Lung (tissue), 12 donors: Measurements from ENCODE around the gene PROCA1. TPM values are rescaled to one million over a fixed set of nuclear protein-coding genes. Genes with fewer than 3 reads are reported as not detected.

Experiments
- ATAC-seq: fragments of 200-7000 bp; cut with Tn5 transposase; one replicate; pipeline ENCODE4 v1.9.1; 2020; ENCODE audit warnings: moderate number of reproducible peaks; ENCODE audit not compliant: insufficient read depth, low FRiP score
- DNase-seq, 3 donors: peaks; one replicate each; pipeline ENCODE4 v3.0.0-alpha.2; 2013 to 2017
- H3K27ac ChIP-seq, 2 donors: one replicate each; pipeline ENCODE4 v1.5.1; 2013; ENCODE audit warnings: mild to moderate bottlenecking in 2 of 2, moderate library complexity in 2 of 2, control low read depth in 1 of 2, inconsistent platforms in 1 of 2, low read depth in 1 of 2, low read length in 1 of 2
- H3K27me3 ChIP-seq, 3 donors: one replicate each; pipeline ENCODE4 v1.5.1; 2013; ENCODE audit warnings: low read length in 2 of 3; ENCODE audit not compliant: control insufficient read depth in 3 of 3, insufficient read depth in 3 of 3
- H3K36me3 ChIP-seq, 4 donors: one replicate each; pipeline ENCODE4 v1.5.1; 2013; ENCODE audit warnings: low read length in 4 of 4, mild to moderate bottlenecking in 1 of 4, moderate library complexity in 1 of 4; ENCODE audit not compliant: control insufficient read depth in 4 of 4, insufficient read depth in 4 of 4
- H3K4me1 ChIP-seq, 5 donors: one replicate each; pipeline ENCODE4 v1.5.1; 2013; ENCODE audit warnings: low read length in 5 of 5, mild to moderate bottlenecking in 2 of 5, moderate library complexity in 1 of 5; ENCODE audit not compliant: control insufficient read depth in 5 of 5, insufficient read depth in 5 of 5
- H3K4me3 ChIP-seq: one replicate; pipeline ENCODE4 v1.5.1; 2013; ENCODE audit warnings: mild to moderate bottlenecking, control low read depth, moderate library complexity
- H3K9ac ChIP-seq, 2 donors: one replicate each; pipeline ENCODE4 v1.5.1; 2013; ENCODE audit warnings: low read length in 2 of 2, control low read depth in 1 of 2; ENCODE audit not compliant: insufficient read depth in 1 of 2
- H3K9me3 ChIP-seq, 4 donors: one replicate each; pipeline ENCODE4 v1.5.1; 2013; ENCODE audit warnings: low read length in 3 of 4, mild to moderate bottlenecking in 1 of 4, moderate library complexity in 1 of 4; ENCODE audit not compliant: control insufficient read depth in 4 of 4, insufficient read depth in 3 of 4
- CTCF ChIP-seq: IDR thresholded peaks from 2 replicates; pipeline ENCODE4 v1.5.1; 2012; ENCODE audit warnings: mild to moderate bottlenecking; ENCODE audit errors: control extremely low read depth, extremely low read depth
- WGBS, 2 donors: extraction: QIAGEN DNeasy Blood & Tissue Kit; methylation state at CpG; one replicate each; pipeline ENCODE4 v1.1.7; 2013; 5-methylcytosine and 5-hydroxymethylcytosine counted together
- polyA plus RNA-seq, 2 donors: library from polyadenylated mRNA; stranded (reverse); fragments of 200-250 nt; gene quantifications; one replicate each; pipeline ENCODE4 v1.2.1, GENCODE V29; 2013
- total RNA-seq, 2 donors: library from RNA; depleted of rRNA in 1 of 2; stranded (reverse); fragments of >200 nt in 1 of 2; gene quantifications; one replicate each; pipeline ENCODE4 v1.2.1, GENCODE V29; 2014 to 2021
- donor health status: control.
- donor health status: control.
- donor health status: Bipolar disorder and iron deficiency.
- donor health status: healthy.
- donor health status: DM: yes; HTN: yes; CAD: no.

Gene PROCA1
- total and polyA plus RNA-seq, 4 donors, result 1.2 to 3.7 (median 2.7) TPM

GRCh38 chr17:28675980-28676379 lies 35.7 kb downstream of the PROCA1 start:
- Histone ChIP-seq H3K27me3 (no peaks in the 10 kb centered on the region), H3K27ac (no peak overlapping the region), H3K4me3 (no peak overlapping the region), H3K36me3 (peaks cover 58 to 71% (median 65%) of the 10 kb centered on the region in 4 donors), H3K9ac (no peak overlapping the region), H3K4me1 (no peaks in the 10 kb centered on the region), H3K9me3 (no peaks in the 10 kb centered on the region)
- 88 to 89% methylated on average over 7 of the region's 7 CpGs for WGBS, 2 donors
- ATAC-seq (no peak), DNase-seq (no peak)
- TF ChIP-seq CTCF, result no peak

GRCh38 chr17:28675490-28675889 lies 36.2 kb downstream of the PROCA1 start:
- Histone ChIP-seq H3K27ac (no peak overlapping the region), H3K36me3 (peaks cover 58 to 71% (median 64%) of the 10 kb centered on the region in 4 donors), H3K27me3 (no peaks in the 10 kb centered on the region), H3K9ac (no peak overlapping the region), H3K9me3 (no peaks in the 10 kb centered on the region), H3K4me1 (no peaks in the 10 kb centered on the region), H3K4me3 (no peak overlapping the region)
- DNase-seq (no peak), ATAC-seq (no peak)
- 87 to 98% methylated on average over 3 of the region's 3 CpGs for WGBS, 2 donors
- no peak for TF ChIP-seq CTCF

GRCh38 chr17:28669918-28670317 lies 41.8 kb downstream of the PROCA1 start:
- Histone ChIP-seq H3K4me1 (peaks cover 0 to 2% (median 0%) of the 10 kb centered on the region in 5 donors), H3K4me3 (no peak overlapping the region), H3K9ac (no peak overlapping the region), H3K9me3 (no peaks in the 10 kb centered on the region), H3K27ac (no peak overlapping the region), H3K27me3 (no peaks in the 10 kb centered on the region), H3K36me3 (peaks cover 29 to 56% (median 37%) of the 10 kb centered on the region in 4 donors)
- DNase-seq (no peak), ATAC-seq (no peak)
- TF ChIP-seq CTCF, result no peak
- 87 to 98% methylated on average over 1 of the region's 1 CpG for WGBS, 2 donors

- DNase-seq (no peak), ATAC-seq (no peak)
- peaks cover 11 to 39% (median 19%) of the 10 kb centered on the region in 4 donors for H3K36me3 ChIP-seq
- no peak for TF ChIP-seq CTCF
- H3K9me3 ChIP-seq, result no peaks in the 10 kb centered on the region
- H3K4me1 ChIP-seq, result peaks cover 0 to 12% (median 6%) of the 10 kb centered on the region in 5 donors
- H3K9ac ChIP-seq, result no peak overlapping the region
- no peak overlapping the region for H3K4me3 ChIP-seq
- WGBS, 2 donors, result 86 to 100% methylated on average over 1 of the region's 1 CpG
- no peak overlapping the region for H3K27ac ChIP-seq
- H3K27me3 ChIP-seq, result no peaks in the 10 kb centered on the region
Measured at GRCh38 chr17:28667870-28668269, 43.8 kb downstream of the PROCA1 start.
